GM18519 (cell line): Measurements from ENCODE around the gene ACE.
A peak's percentile ranks its signal among the peaks of the same experiment; 100 is the strongest.

Experiments used
- ATAC-seq: cut with Tn5 transposase; IDR thresholded peaks from one replicate; pipeline ENCODE4 v1.9.1; 2021; ENCODE audit warnings: mild to moderate bottlenecking, moderate library complexity; ENCODE audit not compliant: unreplicated experiment, low FRiP score

The ACE gene

GRCh38 chr17:63474174-63474573, 2.7 kb upstream of the ACE start:
- no peak for ATAC-seq

DNA sequence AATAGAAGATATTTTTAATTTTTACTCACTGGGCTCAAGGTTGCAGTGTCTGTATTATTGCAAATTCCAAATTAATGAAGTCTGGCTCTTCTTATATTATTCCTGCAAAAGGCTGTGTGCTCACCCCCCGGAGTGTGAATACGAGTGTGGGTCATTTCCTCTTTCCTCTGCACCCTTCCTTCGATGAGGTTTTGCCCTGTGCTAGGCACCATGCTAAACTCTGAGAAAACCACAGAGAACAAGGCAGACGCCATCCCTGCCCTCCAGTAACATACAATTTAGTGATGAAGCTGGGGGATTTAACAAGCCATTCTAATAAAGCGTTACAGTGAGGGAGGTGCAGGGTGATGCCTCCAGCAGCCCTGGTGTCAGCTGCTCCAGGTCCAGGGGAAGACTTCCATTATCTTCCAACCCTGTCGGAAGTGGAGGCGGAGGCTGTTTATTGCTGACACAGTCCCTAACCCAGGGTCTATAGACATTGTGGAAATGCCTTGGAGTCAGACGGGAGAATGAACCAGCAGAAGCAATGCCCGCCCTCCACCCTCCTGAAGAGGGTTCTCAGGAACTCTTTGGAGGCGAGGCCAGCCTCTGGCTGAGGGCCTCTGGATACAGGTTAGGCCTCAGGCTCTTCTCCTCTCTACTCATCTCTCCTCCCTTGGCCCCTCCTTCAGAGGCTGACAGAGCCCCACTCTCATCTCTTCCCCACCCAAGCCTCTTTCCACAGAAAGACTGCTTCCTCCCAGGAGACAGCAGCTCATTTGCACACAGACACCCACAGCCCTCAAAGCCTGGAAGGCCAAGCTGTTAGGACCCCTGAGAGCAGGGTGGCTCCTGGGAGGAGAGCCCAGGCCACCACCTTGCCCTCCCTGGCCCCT, 2.0 kb upstream of the ACE start:
- ATAC-seq: no peak

GRCh38 chr17:63475491-63476412, 1.1 kb upstream of the ACE start:
- ATAC-seq: no peak

GRCh38 chr17:63476459-63476853, 405 bp upstream of the ACE start:
- ATAC-seq: no peak

GRCh38 chr17:63477480-63478440, 899 bp downstream of the ACE start:
- ATAC-seq: no peak

GRCh38 chr17:63478814-63479494, 2.1 kb downstream of the ACE start:
- ATAC-seq: peak; percentile 63

DNA sequence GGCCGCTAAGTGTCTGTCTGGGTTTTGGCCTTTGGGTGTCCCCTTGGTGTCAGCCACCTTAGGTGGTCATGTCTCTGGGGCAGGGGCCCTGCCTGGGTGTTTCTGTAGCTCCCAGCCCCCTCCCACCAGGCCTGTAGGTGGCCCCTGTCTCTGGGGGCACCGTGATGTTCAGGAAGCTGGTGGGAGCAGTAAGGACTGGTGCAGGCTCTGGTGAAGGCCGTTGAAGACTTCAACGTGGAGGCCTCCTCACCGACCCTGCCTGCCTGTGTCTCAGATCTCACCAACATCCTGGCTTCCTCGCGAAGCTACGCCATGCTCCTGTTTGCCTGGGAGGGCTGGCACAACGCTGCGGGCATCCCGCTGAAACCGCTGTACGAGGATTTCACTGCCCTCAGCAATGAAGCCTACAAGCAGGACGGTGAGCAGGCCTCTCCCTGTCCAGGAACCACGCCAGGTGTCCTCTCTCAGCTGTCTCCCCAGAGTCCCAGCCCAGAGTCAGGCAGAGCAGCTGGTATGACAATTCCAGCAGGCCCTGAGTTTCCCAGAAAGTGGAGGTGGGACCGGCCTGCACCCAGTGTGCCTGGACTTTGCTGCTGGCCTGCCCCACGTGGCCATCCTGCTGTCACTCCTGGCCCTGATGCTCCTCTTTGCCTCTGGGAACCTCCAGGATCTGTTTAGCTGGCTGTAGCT, 2.8 kb downstream of the ACE start:
- ATAC-seq: no peak

DNA sequence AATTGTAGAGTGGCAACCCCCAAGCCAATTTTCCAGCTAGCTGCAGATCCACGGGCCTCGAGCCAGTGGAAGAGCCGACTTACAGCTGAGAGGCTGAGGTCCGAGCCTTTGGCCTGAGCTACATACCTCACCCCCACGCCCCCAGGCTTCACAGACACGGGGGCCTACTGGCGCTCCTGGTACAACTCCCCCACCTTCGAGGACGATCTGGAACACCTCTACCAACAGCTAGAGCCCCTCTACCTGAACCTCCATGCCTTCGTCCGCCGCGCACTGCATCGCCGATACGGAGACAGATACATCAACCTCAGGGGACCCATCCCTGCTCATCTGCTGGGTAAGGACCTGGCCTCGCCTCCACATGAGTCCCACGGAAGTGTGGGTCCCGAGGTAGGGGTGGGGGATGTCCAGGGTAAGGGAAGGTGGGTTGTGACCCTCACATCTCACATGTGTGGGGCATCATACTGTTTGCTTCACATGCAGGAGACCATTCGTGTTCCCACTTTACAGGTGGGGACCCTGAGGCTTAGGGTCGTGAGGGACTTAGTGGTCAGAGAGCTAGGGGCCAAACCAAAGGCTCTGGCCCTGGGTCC, 3.4 kb downstream of the ACE start:
- ATAC-seq: no peak

- no peak for ATAC-seq
Measured at GRCh38 chr17:63480826-63481487, 4.1 kb downstream of the ACE start.

DNA sequence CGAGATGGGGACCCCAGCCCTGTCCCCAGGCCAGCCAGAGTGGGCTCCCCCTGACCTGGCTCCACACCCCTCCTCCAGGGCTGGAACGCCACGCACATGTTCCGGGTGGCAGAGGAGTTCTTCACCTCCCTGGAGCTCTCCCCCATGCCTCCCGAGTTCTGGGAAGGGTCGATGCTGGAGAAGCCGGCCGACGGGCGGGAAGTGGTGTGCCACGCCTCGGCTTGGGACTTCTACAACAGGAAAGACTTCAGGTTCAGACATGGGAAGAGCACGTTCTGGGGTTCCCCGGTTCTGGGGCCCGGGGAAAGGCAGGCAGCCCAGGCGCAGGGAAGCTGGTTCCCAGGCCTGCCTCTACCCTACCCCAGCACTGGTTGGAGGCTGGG, 4.6 kb downstream of the ACE start:
- no peak for ATAC-seq

GRCh38 chr17:63482509-63482908, 5.6 kb downstream of the ACE start:
- no peak for ATAC-seq

GRCh38 chr17:63483038-63483437, 6.2 kb downstream of the ACE start:
- ATAC-seq: no peak

DNA sequence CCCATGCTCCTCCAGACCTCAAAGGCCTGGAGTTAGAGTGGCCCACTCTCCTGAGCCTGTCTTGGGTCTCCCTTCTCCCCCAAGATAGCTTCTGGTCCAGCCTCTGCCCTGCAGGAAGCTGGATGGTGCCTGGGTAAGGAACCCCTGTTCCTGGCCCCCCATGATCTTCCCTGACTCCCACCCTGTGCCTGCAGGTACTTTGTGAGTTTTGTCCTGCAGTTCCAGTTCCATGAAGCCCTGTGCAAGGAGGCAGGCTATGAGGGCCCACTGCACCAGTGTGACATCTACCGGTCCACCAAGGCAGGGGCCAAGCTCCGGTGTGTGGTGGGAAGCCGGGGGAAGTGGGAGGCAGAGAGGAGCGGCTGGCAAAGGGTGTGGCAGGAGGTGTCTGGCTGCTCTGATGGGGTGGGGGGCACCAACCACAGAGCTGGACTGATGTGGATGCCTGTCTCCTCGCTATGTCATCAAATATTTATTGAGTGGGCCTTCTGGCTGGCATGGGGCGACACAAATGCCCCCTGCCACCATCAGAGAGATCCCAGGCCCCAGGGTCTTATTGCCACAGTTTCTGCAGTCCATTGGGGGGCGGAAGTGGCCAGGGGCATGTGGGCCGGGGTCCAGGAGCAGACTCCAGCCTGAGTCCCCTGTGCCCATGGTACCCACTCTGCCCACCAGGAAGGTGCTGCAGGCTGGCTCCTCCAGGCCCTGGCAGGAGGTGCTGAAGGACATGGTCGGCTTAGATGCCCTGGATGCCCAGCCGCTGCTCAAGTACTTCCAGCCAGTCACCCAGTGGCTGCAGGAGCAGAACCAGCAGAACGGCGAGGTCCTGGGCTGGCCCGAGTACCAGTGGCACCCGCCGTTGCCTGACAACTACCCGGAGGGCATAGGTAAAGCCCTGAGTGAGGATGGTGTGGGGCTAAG, 7.1 kb downstream of the ACE start:
- ATAC-seq: no peak

GRCh38 chr17:63486317-63487013, 9.6 kb downstream of the ACE start:
- no peak for ATAC-seq

DNA sequence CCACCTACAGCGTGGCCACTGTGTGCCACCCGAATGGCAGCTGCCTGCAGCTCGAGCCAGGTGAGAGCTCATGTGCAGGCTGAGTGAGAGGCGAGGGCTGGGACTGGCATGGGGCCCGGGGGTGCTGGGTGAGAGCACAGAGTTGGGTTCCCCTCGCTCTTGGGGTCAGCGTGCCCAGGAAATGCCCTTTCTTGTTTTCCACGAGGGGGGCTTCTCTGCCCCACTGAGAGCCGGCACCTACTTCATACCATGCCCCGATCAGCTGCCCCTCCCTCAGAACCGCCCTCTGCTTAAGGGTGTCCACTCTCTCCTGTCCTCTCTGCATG, 10.1 kb downstream of the ACE start:
- no peak for ATAC-seq

GRCh38 chr17:63488851-63489250, 12.0 kb downstream of the ACE start:
- ATAC-seq: no peak

GRCh38 chr17:63489291-63489690, 12.4 kb downstream of the ACE start:
- no peak for ATAC-seq
